Thyroid gland (tissue), 4 donors: ENCODE results near the gene SDR42E2. TPM values are rescaled to one million over a fixed set of nuclear protein-coding genes. Genes with fewer than 3 reads are reported as not detected.

Experiments used
- total RNA-seq, 4 donors: library from RNA; depleted of rRNA; stranded (reverse); fragments of >200 nt; gene quantifications; one replicate each; pipeline ENCODE4 v1.2.3, GENCODE V29; 2016

The SDR42E2 gene
- total RNA-seq, 4 donors from 2014 or later = not detected

Other genes with a start within 250 kb of the SDR42E2 start
- gene UQCRC2, start 209.1 kb upstream of the SDR42E2 start, total RNA-seq = 100 to 1,000 TPM; 168 to 333 (median 181) TPM
- not detected for gene PDZD9, start 161.4 kb upstream of the SDR42E2 start, total RNA-seq
- gene MOSMO, start 154.4 kb upstream of the SDR42E2 start, total RNA-seq = 10 to 100 TPM; 13.8 to 39.8 (median 28.1) TPM
- under 1 TPM in 1 of 4 donors, not detected in 3; 0.56 TPM for gene VWA3A, start 70.0 kb upstream of the SDR42E2 start, total RNA-seq
- gene EEF2K, start 43.8 kb downstream of the SDR42E2 start, total RNA-seq = 10 to 100 TPM; 15.6 to 21.3 (median 19.9) TPM
- gene POLR3E, start 134.9 kb downstream of the SDR42E2 start, total RNA-seq = 100 to 1,000 TPM in 1 of 4 donors, 10 to 100 TPM in 3; 66.7 to 115 (median 82.8) TPM
- gene CDR2, start 212.1 kb downstream of the SDR42E2 start, total RNA-seq = 10 to 100 TPM; 55.5 to 92.8 (median 79.2) TPM